Fibroblast of lung (primary cell): ENCODE data around the gene CMTM5. TPM values are rescaled to one million over a fixed set of nuclear protein-coding genes. Genes with fewer than 3 reads are reported as not detected.
"Not testable (repeated sequence)": the region's sequence is repeated elsewhere in the genome, so short reads cannot be mapped to it uniquely, and the experiment has no call there.

Experiments
- DNase-seq, 2 donors: peaks; one replicate each; pipeline versions ENCODE4 v3.0.0 to v3.0.0-alpha.2; 2010; ENCODE audit warnings: low read depth in 2 of 2
- H2AFZ ChIP-seq: 2 replicates; pipeline ENCODE4 v1.5.1; 2012; ENCODE audit warnings: low read length, control low read depth, inconsistent platforms
- H3K27ac ChIP-seq: 2 replicates; pipeline ENCODE4 v1.5.1; 2011; ENCODE audit warnings: low read length, control low read depth; ENCODE audit not compliant: insufficient read depth
- H3K27me3 ChIP-seq: 2 replicates; pipeline ENCODE4 v1.5.1; 2011; ENCODE audit warnings: mild to moderate bottlenecking, low read length; ENCODE audit not compliant: control insufficient read depth, insufficient read depth
- H3K36me3 ChIP-seq: 2 replicates; pipeline ENCODE4 v1.5.1; 2011; ENCODE audit warnings: low read length; ENCODE audit not compliant: control insufficient read depth, insufficient read depth
- H3K4me1 ChIP-seq: 2 replicates; pipeline ENCODE4 v1.5.1; 2011; ENCODE audit warnings: low read length; ENCODE audit not compliant: control insufficient read depth, insufficient read depth; ENCODE audit errors: extremely low read depth
- H3K4me2 ChIP-seq: 2 replicates; pipeline ENCODE4 v1.5.1; 2011; ENCODE audit warnings: low read length, control low read depth; ENCODE audit not compliant: insufficient read depth; ENCODE audit errors: extremely low read depth
- H3K4me3 ChIP-seq, 4 experiments: fragments of 200-600 bp in 1 of 4; sonication (generic) in 1 of 4; replicated peaks in 1 of 4; 2 replicates each; pipeline ENCODE4 v1.5.1; 2011 to 2016; ENCODE audit warnings: low read length in 4 of 4, low read depth in 3 of 4, mild to moderate bottlenecking in 3 of 4, control low read depth in 2 of 4, inconsistent platforms in 1 of 4, mixed read lengths in 1 of 4; ENCODE audit not compliant: insufficient read depth in 1 of 4; ENCODE audit errors: control extremely low read depth in 1 of 4
- H3K79me2 ChIP-seq: 2 replicates; pipeline ENCODE4 v1.5.1; 2012; ENCODE audit warnings: mild to moderate bottlenecking, low read length, inconsistent platforms; ENCODE audit not compliant: control insufficient read depth, insufficient read depth
- H3K9ac ChIP-seq: 2 replicates; pipeline ENCODE4 v1.5.1; 2011; ENCODE audit warnings: mild to moderate bottlenecking, low read length, control low read depth; ENCODE audit not compliant: insufficient read depth
- H3K9me3 ChIP-seq: 2 replicates; pipeline ENCODE4 v1.5.1; 2012; ENCODE audit warnings: low read depth, low read length; ENCODE audit not compliant: control insufficient read depth, insufficient read depth
- H4K20me1 ChIP-seq: 2 replicates; pipeline ENCODE4 v1.5.1; 2011; ENCODE audit warnings: low read length; ENCODE audit not compliant: control insufficient read depth, insufficient read depth; ENCODE audit errors: extremely low read depth
- EZH2 ChIP-seq: IDR thresholded peaks from 2 replicates; pipeline ENCODE4 v1.5.1; 2012; ENCODE audit warnings: low read length, control low read depth, mild to moderate bottlenecking; ENCODE audit errors: missing control alignments
- polyA plus RNA-seq, 2 donors: library from polyadenylated mRNA; depleted of rRNA in 1 of 2; stranded (reverse) in 1 of 2; unstranded in 1 of 2; fragments of >200 nt; gene quantifications; 2 replicates each; pipeline ENCODE4 v1.2.1, GENCODE V29; 2011 to 2012; ENCODE audit warnings: missing spikeins in 1 of 2
- total RNA-seq: library from RNA; depleted of rRNA; stranded (reverse); fragments of >200 nt; gene quantifications from 2 replicates; pipeline ENCODE4 v1.2.1, GENCODE V29; 2014
- TF ChIP-seq, protein P1 (sequence below), 2 donors: IDR thresholded peaks in 1 of 2; conservative IDR thresholded peaks in 1 of 2; 1 replicate in 1 of 2; 2 replicates in 1 of 2; pipeline ENCODE4 v1.5.1; 2011 to 2012; ENCODE audit warnings: low read length in 2 of 2, control low read depth in 1 of 2, inconsistent platforms in 1 of 2, low read depth in 1 of 2, mild to moderate bottlenecking in 1 of 2

The CMTM5 gene
- total and polyA plus RNA-seq, 2 donors (not counting 1 experiment from before 2014, with no cell fraction given): 0.08 to 0.33 TPM

DNA sequence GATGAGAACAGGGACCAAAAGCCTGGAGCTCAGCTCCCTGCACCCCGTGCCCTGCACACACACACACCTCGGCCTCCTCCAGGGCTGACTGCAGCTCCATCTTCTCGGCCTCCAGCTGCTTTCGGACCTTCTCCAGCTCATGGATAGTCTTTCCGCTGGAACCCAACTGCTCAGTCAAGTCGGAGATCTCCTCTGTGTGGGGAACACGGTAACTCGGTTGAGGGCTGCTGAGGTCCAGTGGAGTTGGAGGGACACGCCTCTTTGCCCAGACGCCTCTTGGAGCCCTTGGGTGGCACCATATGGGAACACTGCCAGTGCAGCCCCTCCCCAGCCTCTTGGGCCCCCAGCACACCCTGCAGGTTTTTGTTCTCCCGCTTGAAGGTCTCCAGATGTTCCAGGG is 40.0 kb downstream of the CMTM5 start:
- no peak for DNase-seq
- H4K20me1 ChIP-seq: no peaks in the 10 kb centered on the region
- TF ChIP-seq EZH2: no peak
- TF ChIP-seq, protein P1, sequence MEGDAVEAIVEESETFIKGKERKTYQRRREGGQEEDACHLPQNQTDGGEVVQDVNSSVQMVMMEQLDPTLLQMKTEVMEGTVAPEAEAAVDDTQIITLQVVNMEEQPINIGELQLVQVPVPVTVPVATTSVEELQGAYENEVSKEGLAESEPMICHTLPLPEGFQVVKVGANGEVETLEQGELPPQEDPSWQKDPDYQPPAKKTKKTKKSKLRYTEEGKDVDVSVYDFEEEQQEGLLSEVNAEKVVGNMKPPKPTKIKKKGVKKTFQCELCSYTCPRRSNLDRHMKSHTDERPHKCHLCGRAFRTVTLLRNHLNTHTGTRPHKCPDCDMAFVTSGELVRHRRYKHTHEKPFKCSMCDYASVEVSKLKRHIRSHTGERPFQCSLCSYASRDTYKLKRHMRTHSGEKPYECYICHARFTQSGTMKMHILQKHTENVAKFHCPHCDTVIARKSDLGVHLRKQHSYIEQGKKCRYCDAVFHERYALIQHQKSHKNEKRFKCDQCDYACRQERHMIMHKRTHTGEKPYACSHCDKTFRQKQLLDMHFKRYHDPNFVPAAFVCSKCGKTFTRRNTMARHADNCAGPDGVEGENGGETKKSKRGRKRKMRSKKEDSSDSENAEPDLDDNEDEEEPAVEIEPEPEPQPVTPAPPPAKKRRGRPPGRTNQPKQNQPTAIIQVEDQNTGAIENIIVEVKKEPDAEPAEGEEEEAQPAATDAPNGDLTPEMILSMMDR (conservative IDR thresholded peaks at IDR 0.05 in 1 of 2, IDR thresholded peaks at IDR 0.05 in 1 of 2; ENCODE audit: low read depth in 1 of 2, low read length in 2 of 2): no peak
- H3K4me3 ChIP-seq: no peak overlapping the region
- H3K79me2 ChIP-seq: no peaks in the 10 kb centered on the region
- no peaks in the 10 kb centered on the region for H3K4me1 ChIP-seq
- H2AFZ ChIP-seq: no peak overlapping the region
- H3K27me3 ChIP-seq: peaks cover 8% of the 10 kb centered on the region
- no peak overlapping the region for H3K4me2 ChIP-seq
- H3K9me3 ChIP-seq: no peaks in the 10 kb centered on the region
- no peak overlapping the region for H3K9ac ChIP-seq
- no peak overlapping the region for H3K27ac ChIP-seq
- H3K36me3 ChIP-seq: no peaks in the 10 kb centered on the region

GRCh38 chr14:23417269-23417668 is 40.4 kb downstream of the CMTM5 start:
- H3K4me1 ChIP-seq, H3K9ac ChIP-seq, H3K36me3 ChIP-seq, H4K20me1 ChIP-seq, DNase-seq, H3K4me2 ChIP-seq, H3K9me3 ChIP-seq, H3K27me3 ChIP-seq, H3K79me2 ChIP-seq, H2AFZ ChIP-seq, H3K4me3 ChIP-seq, H3K27ac ChIP-seq: not testable (repeated sequence)

- Histone ChIP-seq H3K9me3 (no peaks in the 10 kb centered on the region), H3K9ac (no peak overlapping the region), H4K20me1 (no peaks in the 10 kb centered on the region), H3K4me3 (no peak overlapping the region), H3K4me1 (no peaks in the 10 kb centered on the region), H2AFZ (no peak overlapping the region), H3K79me2 (no peaks in the 10 kb centered on the region), H3K27me3 (peaks cover 6% of the 10 kb centered on the region), H3K36me3 (no peaks in the 10 kb centered on the region), H3K4me2 (no peak overlapping the region), H3K27ac (no peak overlapping the region)
- no peak for DNase-seq
- no peak for TF ChIP-seq EZH2
- TF ChIP-seq, protein P1 (conservative IDR thresholded peaks at IDR 0.05 in 1 of 2, IDR thresholded peaks at IDR 0.05 in 1 of 2; ENCODE audit: low read depth in 1 of 2, low read length in 2 of 2): no peak
Observed at GRCh38 chr14:23418021-23418420, 41.2 kb downstream of the CMTM5 start.

- not testable (repeated sequence) for H3K9me3 ChIP-seq, H3K4me2 ChIP-seq
Observed at GRCh38 chr14:23419646-23420045, 42.8 kb downstream of the CMTM5 start.

More at GRCh38 chr14:23419646-23420045, 42.8 kb downstream of the CMTM5 start:
- not testable (repeated sequence) for H3K79me2 ChIP-seq, H4K20me1 ChIP-seq, H3K4me3 ChIP-seq, H3K36me3 ChIP-seq, DNase-seq, H2AFZ ChIP-seq, H3K27me3 ChIP-seq, H3K27ac ChIP-seq, H3K9ac ChIP-seq, H3K4me1 ChIP-seq
